NB4 (cell line): ENCODE results near the gene WIF1.

Experiments
- CTCF ChIP-seq: IDR thresholded peaks from one replicate; pipeline ENCODE4 v1.5.1; 2012; ENCODE audit warnings: low read depth, low read length
- MYC ChIP-seq: IDR thresholded peaks from 2 replicates; pipeline ENCODE4 v1.6.1; 2011; ENCODE audit warnings: low read depth, low read length
- POLR2A ChIP-seq: IDR thresholded peaks from 2 replicates; pipeline ENCODE4 v1.6.1; 2011; ENCODE audit warnings: mild to moderate bottlenecking; ENCODE audit not compliant: insufficient read length; ENCODE audit errors: extremely low read depth

DNA sequence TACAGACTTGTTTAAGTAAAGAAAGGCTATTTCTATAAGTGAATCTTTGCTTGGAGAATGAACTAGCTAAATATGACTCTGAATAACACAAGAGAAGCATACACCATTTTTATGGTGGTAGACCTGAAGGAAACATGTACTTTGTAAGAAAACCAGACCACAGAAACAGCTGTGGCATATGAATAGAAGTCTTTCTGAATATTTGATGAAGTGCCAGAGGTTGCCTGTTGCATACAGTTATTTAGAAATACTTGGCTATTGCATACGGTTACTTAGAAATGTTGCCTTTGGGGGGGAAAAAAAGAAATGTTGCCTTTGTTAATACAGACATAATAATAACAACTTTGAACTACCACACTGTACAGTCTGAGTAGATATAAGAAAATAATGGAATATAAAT is 31.5 kb upstream of the WIF1 start:
- TF ChIP-seq CTCF (no peak), POLR2A (no peak), MYC (no peak)
